KMS-11 (cell line): Measurements from ENCODE around the gene CLTCL1.

Experiments
- H2AFZ ChIP-seq: fragments of 200-600 bp; sonication (generic); 2 replicates; pipeline ENCODE4 v1.6.1; 2016; ENCODE audit warnings: antibody characterized with exemption, mixed run types, low read depth
- H3K27ac ChIP-seq: fragments of 200-600 bp; sonication (generic); 2 replicates; pipeline ENCODE4 v1.6.1; 2016; ENCODE audit warnings: mild to moderate bottlenecking, mixed run types
- H3K27me3 ChIP-seq: fragments of 200-600 bp; sonication (generic); 2 replicates; pipeline ENCODE4 v1.6.1; 2017; ENCODE audit warnings: mild to moderate bottlenecking, low read depth, mixed run types, moderate library complexity; ENCODE audit not compliant: insufficient read depth
- H3K36me3 ChIP-seq: fragments of 200-600 bp; sonication (generic); 2 replicates; pipeline ENCODE4 v1.6.1; 2017; ENCODE audit warnings: mild to moderate bottlenecking, mixed run types; ENCODE audit not compliant: insufficient read depth
- H3K4me1 ChIP-seq: fragments of 200-600 bp; sonication (generic); 2 replicates; pipeline ENCODE4 v1.6.1; 2016; ENCODE audit warnings: mild to moderate bottlenecking, low read depth, mixed run types; ENCODE audit not compliant: poor library complexity, severe bottlenecking
- H3K4me2 ChIP-seq: fragments of 200-600 bp; sonication (generic); 2 replicates; pipeline ENCODE4 v1.7.0; 2016; ENCODE audit warnings: mild to moderate bottlenecking, mixed run types
- H3K4me3 ChIP-seq: fragments of 200-600 bp; sonication (generic); IDR thresholded peaks from 2 replicates; pipeline ENCODE4 v1.6.1; 2017; ENCODE audit warnings: low read depth, low read length, mixed read lengths; ENCODE audit not compliant: insufficient read depth
- H3K79me2 ChIP-seq: fragments of 200-600 bp; sonication (generic); 2 replicates; pipeline ENCODE4 v1.6.1; 2016; ENCODE audit warnings: low read depth, mixed run types; ENCODE audit not compliant: insufficient read depth
- H3K9ac ChIP-seq: fragments of 200-600 bp; sonication (generic); 2 replicates; pipeline ENCODE4 v1.6.1; 2016; ENCODE audit warnings: mild to moderate bottlenecking, mixed run types
- H4K20me1 ChIP-seq: fragments of 200-600 bp; sonication (generic); 2 replicates; pipeline ENCODE4 v1.6.1; 2016; ENCODE audit warnings: mild to moderate bottlenecking, mixed run types; ENCODE audit not compliant: insufficient read depth
- CTCF ChIP-seq: fragments of 200-600 bp; sonication (generic); conservative IDR thresholded peaks from 2 replicates; pipeline ENCODE4 v1.6.1; 2017; ENCODE audit warnings: low read depth, mild to moderate bottlenecking, antibody characterized with exemption, low read length, moderate library complexity, mixed read lengths

The CLTCL1 gene

DNA sequence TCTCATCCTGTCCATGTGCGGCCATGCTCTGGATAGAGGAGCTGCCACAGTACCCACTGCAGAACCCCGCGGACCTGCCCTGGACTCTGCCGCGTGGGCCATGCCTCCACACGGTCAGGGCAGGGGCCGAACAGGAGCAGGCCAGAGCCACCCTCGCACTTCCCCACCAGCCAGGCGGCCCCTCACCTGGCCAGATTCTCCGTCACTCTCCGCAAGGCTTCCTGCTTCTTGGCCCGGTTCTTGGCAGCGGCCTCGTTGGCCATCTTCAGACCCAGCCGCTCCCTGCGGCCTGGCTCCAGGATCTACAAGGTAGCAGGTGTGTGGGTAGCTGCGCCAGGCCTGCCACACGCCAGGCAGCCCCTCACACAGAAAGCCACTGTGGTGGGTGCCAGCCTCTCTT, 156.6 kb downstream of the CLTCL1 start:
- TF ChIP-seq CTCF, result no peak
- H3K4me3 ChIP-seq, result no peak overlapping the region
- H3K4me2 ChIP-seq, result no peak overlapping the region
- no peaks in the 10 kb centered on the region for H4K20me1 ChIP-seq
- no peaks in the 10 kb centered on the region for H3K4me1 ChIP-seq
- H3K9ac ChIP-seq, result no peak overlapping the region
- H3K27ac ChIP-seq, result no peak overlapping the region
- no peaks in the 10 kb centered on the region for H3K79me2 ChIP-seq
- H2AFZ ChIP-seq, result no peak overlapping the region
- H3K27me3 ChIP-seq, result no peaks in the 10 kb centered on the region
- H3K36me3 ChIP-seq, result no peaks in the 10 kb centered on the region; the same call in 1 of the 2 replicates

DNA sequence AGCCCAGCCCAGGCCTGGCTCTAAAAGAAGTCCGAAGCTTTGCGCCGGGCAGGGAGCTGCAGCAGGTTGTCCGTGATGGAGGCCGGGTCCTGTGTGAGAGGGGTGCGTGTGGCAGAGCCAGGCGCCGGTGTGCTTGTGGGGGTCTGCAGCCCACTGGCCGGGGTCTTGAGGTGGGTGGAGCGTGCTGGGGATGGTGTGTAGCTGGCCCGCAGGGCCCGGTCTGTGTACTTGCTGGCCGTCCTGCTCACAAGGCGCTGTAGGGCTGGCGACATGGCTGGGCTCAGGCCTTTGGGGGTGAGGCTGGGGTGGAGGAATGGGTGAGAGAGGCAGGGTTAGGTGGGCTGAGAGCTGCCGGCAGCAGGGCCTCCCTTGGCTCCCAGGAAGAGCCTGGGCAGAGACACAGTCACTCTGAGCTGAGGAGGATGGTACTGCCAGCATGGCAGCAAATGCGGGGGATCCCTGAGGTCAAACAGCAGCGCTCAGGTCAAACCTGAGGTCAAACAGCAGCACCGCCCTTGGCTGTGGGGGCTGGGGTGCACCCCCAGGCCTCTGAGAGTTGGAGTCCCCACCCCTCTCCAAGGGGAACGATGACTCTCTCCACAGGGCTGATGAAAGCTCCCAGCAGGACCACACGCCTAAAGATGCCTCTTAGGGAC, 157.2 kb downstream of the CLTCL1 start:
- no peak overlapping the region for H2AFZ ChIP-seq
- H3K79me2 ChIP-seq, result no peaks in the 10 kb centered on the region
- H3K36me3 ChIP-seq, result no peaks in the 10 kb centered on the region; the same call in 1 of the 2 replicates
- H3K27me3 ChIP-seq, result no peaks in the 10 kb centered on the region
- H3K4me1 ChIP-seq, result no peaks in the 10 kb centered on the region
- H3K27ac ChIP-seq, result no peak overlapping the region
- H3K9ac ChIP-seq, result no peak overlapping the region
- no peaks in the 10 kb centered on the region for H4K20me1 ChIP-seq
- no peak for TF ChIP-seq CTCF
- no peak overlapping the region for H3K4me3 ChIP-seq
- H3K4me2 ChIP-seq, result no peak overlapping the region

DNA sequence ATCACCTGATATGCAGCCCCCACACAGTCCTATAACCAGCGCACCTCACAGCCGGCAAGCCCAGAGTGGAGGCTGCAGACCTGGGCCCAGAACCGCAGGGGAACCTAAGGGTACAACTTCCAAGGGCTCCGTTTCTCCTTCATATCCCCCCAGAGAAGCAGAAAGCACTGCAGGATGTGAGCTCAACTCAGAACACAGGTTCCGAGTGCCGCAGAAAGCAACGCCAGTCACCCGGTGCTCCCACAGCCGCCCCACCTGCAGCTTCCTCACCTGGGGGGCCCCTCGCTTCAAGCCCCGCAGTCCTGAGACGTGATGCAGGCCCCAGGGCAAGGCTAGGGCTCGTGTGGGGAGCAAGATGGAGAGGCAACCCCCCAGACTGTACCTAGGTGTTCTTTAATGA, 158.0 kb downstream of the CLTCL1 start:
- Histone ChIP-seq H3K9ac (no peak overlapping the region), H3K4me1 (no peaks in the 10 kb centered on the region), H3K27me3 (no peaks in the 10 kb centered on the region), H3K79me2 (no peaks in the 10 kb centered on the region), H3K36me3 (no peaks in the 10 kb centered on the region), H3K4me2 (no peak overlapping the region), H3K27ac (no peak overlapping the region), H2AFZ (no peak overlapping the region), H4K20me1 (no peaks in the 10 kb centered on the region), H3K4me3 (no peak overlapping the region)
- TF ChIP-seq CTCF, result no peak

GRCh38 chr22:19132693-19133400, 158.7 kb downstream of the CLTCL1 start:
- Histone ChIP-seq H3K27me3 (no peaks in the 10 kb centered on the region), H4K20me1 (no peaks in the 10 kb centered on the region), H3K36me3 (no peaks in the 10 kb centered on the region), H2AFZ (no peak overlapping the region), H3K9ac (no peak overlapping the region), H3K79me2 (no peaks in the 10 kb centered on the region), H3K4me2 (no peak overlapping the region), H3K27ac (no peak overlapping the region), H3K4me3 (no peak overlapping the region), H3K4me1 (no peaks in the 10 kb centered on the region)
- TF ChIP-seq CTCF, result no peak
